ENCODE data around the gene MDN1. TPM values are rescaled to one million over a fixed set of nuclear protein-coding genes. Genes with fewer than 3 reads are reported as not detected.

The MDN1 gene
- total and polyA plus RNA-seq, 2 of the 8 experiments (the other 6 are each of a cell fraction or from before 2014, with no cell fraction given) = 53.5 to 179 TPM

DNA sequence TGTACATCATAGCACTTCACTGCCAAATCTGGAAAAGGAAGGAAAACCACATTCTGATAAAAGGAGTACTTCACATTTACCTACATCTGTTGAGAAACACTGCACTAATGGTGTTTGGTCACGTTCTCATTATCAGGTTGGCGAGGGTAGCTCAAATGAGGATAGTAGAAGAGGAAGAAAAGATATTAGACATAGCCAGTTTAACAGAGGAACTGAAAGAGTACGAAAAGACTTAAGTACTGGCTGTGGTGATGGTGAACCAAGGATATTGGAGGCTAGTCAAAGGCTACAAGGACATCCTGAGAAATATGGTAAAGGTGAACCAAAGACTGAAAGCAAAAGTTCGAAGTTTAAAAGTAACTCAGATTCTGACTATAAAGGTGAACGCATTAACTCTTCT, 42.7 kb upstream of the MDN1 start:
- ChIA-PET CTCF (ENCODE audit: partially characterized antibody) (no interaction called here), POLR2A (ENCODE audit: partially characterized antibody) (interaction anchor here (0.9 to 1.3 kb wide), 2 partner anchors 10 to 12 kb away, joined by 4 to 5 read pairs; no protein-coding TSS in a partner anchor)
- H3K4me3 ChIP-seq (ENCODE audit: extremely low read depth in 1 of 4, insufficient read depth in 2 of 4, low read depth in 3 of 4, low read length in 4 of 4) = no peak overlapping the region
- H2AK5ac ChIP-seq (ENCODE audit: low read depth, low read length) = no peak overlapping the region
- H3K4ac ChIP-seq (replicated peaks; ENCODE audit: insufficient read length, low read depth, low read length) = no peak overlapping the region
- no peak overlapping the region for H3K23ac ChIP-seq (ENCODE audit: insufficient read length)
- H3K18ac ChIP-seq (ENCODE audit: extremely low read depth, low read length) = no peak overlapping the region
- H2BK15ac ChIP-seq (ENCODE audit: low read length) = no peak overlapping the region
- peaks cover 0 to 2% of the 10 kb centered on the region in 2 experiments for H4K20me1 ChIP-seq (replicated peaks in 1 of 2; ENCODE audit: control insufficient read depth in 1 of 2, insufficient read depth in 2 of 2, low read length in 2 of 2)
- no peak overlapping the region for H3K14ac ChIP-seq (ENCODE audit: insufficient read length)
- peaks cover 13 to 86% (median 59%) of the 10 kb centered on the region in 4 experiments; a peak in 7 of 8 replicates for H3K36me3 ChIP-seq (ENCODE audit: control insufficient read depth in 2 of 4, insufficient read depth in 4 of 4, low read length in 3 of 4)
- H4K5ac ChIP-seq (ENCODE audit: insufficient read length, low read depth, low read length) = no peak overlapping the region
- H2BK12ac ChIP-seq (ENCODE audit: low read depth, low read length) = no peak overlapping the region
- no peak overlapping the region for H4K91ac ChIP-seq (replicated peaks; ENCODE audit: insufficient read length, low read length)
- H4K8ac ChIP-seq (ENCODE audit: extremely low read depth, insufficient read depth, low read length) = no peak overlapping the region
- H3K4me1 ChIP-seq (replicated peaks in 1 of 4; ENCODE audit: control insufficient read depth in 3 of 4, insufficient read depth in 4 of 4, low read length in 3 of 4) = no peaks in the 10 kb centered on the region
- H3K23me2 ChIP-seq (ENCODE audit: low read depth, low read length) = no peaks in the 10 kb centered on the region
- H3K27me3 ChIP-seq (replicated peaks in 1 of 4; ENCODE audit: control insufficient read depth in 3 of 4, extremely low read depth in 1 of 4, insufficient read depth in 3 of 4, low read length in 3 of 4) = no peaks in the 10 kb centered on the region
- FAIRE-seq (no peak), DNase-seq (ENCODE audit: low read depth in 1 of 2, low spot score in 2 of 2) (no peak)
- no peak overlapping the region for H3K27ac ChIP-seq (ENCODE audit: low read depth, low read length)
- H3K56ac ChIP-seq (replicated peaks; ENCODE audit: insufficient read length, low read depth, low read length) = no peak overlapping the region
- H2BK120ac ChIP-seq (replicated peaks; ENCODE audit: low read depth, low read length) = no peak overlapping the region
- no peaks in the 10 kb centered on the region for H3K79me1 ChIP-seq (ENCODE audit: low read depth, low read length)
- no peak overlapping the region for H2AFZ ChIP-seq (ENCODE audit: low read length)
- no peak overlapping the region for H3K4me2 ChIP-seq (ENCODE audit: insufficient read depth in 1 of 2, low read depth in 2 of 2, low read length in 2 of 2)
- H3K79me2 ChIP-seq (ENCODE audit: control insufficient read depth in 1 of 2, insufficient read depth in 2 of 2, low read length in 2 of 2) = no peaks in the 10 kb centered on the region
- no peak overlapping the region for H3K9ac ChIP-seq (replicated peaks in 1 of 4; ENCODE audit: extremely low read depth in 1 of 4, low read depth in 3 of 4, low read length in 3 of 4)
- H2BK5ac ChIP-seq (ENCODE audit: low read depth, low read length) = no peak overlapping the region
- 94% methylated on average over 5 of the region's 5 CpGs; no CpG with 5 or more reads in 1 of the 2 experiments for WGBS, 2 experiments (ENCODE audit: extremely low coverage in 1 of 2, insufficient coverage in 1 of 2, insufficient read length in 1 of 2, insufficient replicate concordance in 2 of 2, low coverage in 1 of 2, low lambda C conversion rate in 2 of 2, missing lambda C conversion rate in 1 of 2)
- H3K9me3 ChIP-seq (ENCODE audit: insufficient read depth in 2 of 2, low read depth in 1 of 2, low read length in 1 of 2) = peaks cover 0 to 2% of the 10 kb centered on the region in 2 experiments; a peak in 1 of 4 replicates
- H2BK20ac ChIP-seq (ENCODE audit: low read length) = no peak overlapping the region
- no peak for TF ChIP-seq ZNF274 (IDR thresholded peaks at IDR 0.05; ENCODE audit: borderline replicate concordance, extremely low read depth, low read length)
